KOPT-K1 (cell line): Measurements from ENCODE around the gene UGDH.
"Not testable (repeated sequence)": the region's sequence is repeated elsewhere in the genome, so short reads cannot be mapped to it uniquely, and the experiment has no call there.

Experiments used
- H3K27ac ChIP-seq: fragments of 200-600 bp; sonication (generic); 2 replicates; pipeline ENCODE4 v1.5.1; 2016; ENCODE audit warnings: antibody characterized with exemption, mild to moderate bottlenecking, low read depth, low read length; ENCODE audit not compliant: poor library complexity, severe bottlenecking
- H3K36me3 ChIP-seq: fragments of 200-600 bp; sonication (generic); 2 replicates; pipeline ENCODE4 v1.5.1; 2017; ENCODE audit warnings: antibody characterized with exemption, mild to moderate bottlenecking, low read length, moderate library complexity; ENCODE audit not compliant: insufficient read depth
- H3K9me3 ChIP-seq: fragments of 200-600 bp; sonication (generic); 2 replicates; pipeline ENCODE4 v1.5.1; 2017; ENCODE audit warnings: antibody characterized with exemption, low read length, mild to moderate bottlenecking; ENCODE audit not compliant: insufficient read depth, poor library complexity, severe bottlenecking

The UGDH gene

GRCh38 chr4:39516407-39516966 is 10.8 kb downstream of the UGDH start:
- H3K9me3 ChIP-seq: no peaks in the 10 kb centered on the region
- H3K36me3 ChIP-seq: no peaks in the 10 kb centered on the region
- H3K27ac ChIP-seq: no peak overlapping the region

GRCh38 chr4:39515669-39516401 is 11.4 kb downstream of the UGDH start:
- H3K36me3 ChIP-seq, H3K9me3 ChIP-seq, H3K27ac ChIP-seq: not testable (repeated sequence)

- Histone ChIP-seq H3K9me3 (no peaks in the 10 kb centered on the region), H3K27ac (no peak overlapping the region), H3K36me3 (no peaks in the 10 kb centered on the region)
Measured at GRCh38 chr4:39514888-39515401, 12.3 kb downstream of the UGDH start.

GRCh38 chr4:39514266-39514665 is 13.0 kb downstream of the UGDH start:
- H3K9me3 ChIP-seq, H3K27ac ChIP-seq, H3K36me3 ChIP-seq: not testable (repeated sequence)

GRCh38 chr4:39510348-39510929 is 16.8 kb downstream of the UGDH start:
- Histone ChIP-seq H3K36me3 (peaks cover 24% of the 10 kb centered on the region), H3K27ac (no peak overlapping the region)

GRCh38 chr4:39505581-39505980 is 21.7 kb downstream of the UGDH start:
- Histone ChIP-seq H3K27ac (no peak overlapping the region), H3K36me3 (peaks cover 39% of the 10 kb centered on the region), H3K9me3 (no peaks in the 10 kb centered on the region)

More at GRCh38 chr4:39510348-39510929, 16.8 kb downstream of the UGDH start:
- H3K9me3 ChIP-seq: no peaks in the 10 kb centered on the region

GRCh38 chr4:39504538-39504937 is 22.7 kb downstream of the UGDH start:
- H3K27ac ChIP-seq: no peak overlapping the region
- H3K9me3 ChIP-seq: no peaks in the 10 kb centered on the region
- H3K36me3 ChIP-seq: peaks cover 35% of the 10 kb centered on the region

- peaks cover 20% of the 10 kb centered on the region; the same call in 1 of the 2 replicates for H3K36me3 ChIP-seq
- H3K9me3 ChIP-seq, H3K27ac ChIP-seq: not testable (repeated sequence)
Measured at GRCh38 chr4:39502664-39503035, 24.6 kb downstream of the UGDH start.

- Histone ChIP-seq H3K27ac (no peak overlapping the region), H3K9me3 (no peaks in the 10 kb centered on the region), H3K36me3 (peaks cover 18% of the 10 kb centered on the region; the same call in 1 of the 2 replicates)
Measured at GRCh38 chr4:39502019-39502663, 25.1 kb downstream of the UGDH start.

GRCh38 chr4:39498727-39499020 is 28.6 kb downstream of the UGDH start:
- Histone ChIP-seq H3K36me3 (peaks cover 2% of the 10 kb centered on the region; the same call in 1 of the 2 replicates), H3K27ac (no peak overlapping the region), H3K9me3 (no peaks in the 10 kb centered on the region)

- Histone ChIP-seq H3K36me3 (no peaks in the 10 kb centered on the region; the same call in 1 of the 2 replicates), H3K27ac (no peak overlapping the region), H3K9me3 (no peaks in the 10 kb centered on the region)
Measured at GRCh38 chr4:39497909-39498726, 29.1 kb downstream of the UGDH start.

GRCh38 chr4:39495446-39496213 is 31.6 kb downstream of the UGDH start:
- H3K36me3 ChIP-seq: no peaks in the 10 kb centered on the region
- H3K9me3 ChIP-seq: no peaks in the 10 kb centered on the region
- H3K27ac ChIP-seq: no peak overlapping the region

GRCh38 chr4:39494354-39494753 is 32.9 kb downstream of the UGDH start:
- Histone ChIP-seq H3K36me3 (no peaks in the 10 kb centered on the region), H3K27ac (no peak overlapping the region), H3K9me3 (no peaks in the 10 kb centered on the region)

GRCh38 chr4:39490322-39490721 is 36.9 kb downstream of the UGDH start:
- Histone ChIP-seq H3K36me3 (no peaks in the 10 kb centered on the region), H3K27ac (no peak overlapping the region), H3K9me3 (no peaks in the 10 kb centered on the region)
